ENCODE data around the gene CBFA2T3. TPM values are rescaled to one million over a fixed set of nuclear protein-coding genes. Genes with fewer than 3 reads are reported as not detected.
A peak's percentile ranks its signal among the peaks of the same experiment; 100 is the strongest.
"Not testable (repeated sequence)": the region's sequence is repeated elsewhere in the genome, so short reads cannot be mapped to it uniquely, and the experiment has no call there.

Gene CBFA2T3
- total and polyA plus RNA-seq, 5 donors, result 5.6 to 8.5 (median 7.3) TPM

- no peak for ATAC-seq
- H3K27ac ChIP-seq (ENCODE audit: low read length), result no peak overlapping the region
- DNase-seq, result peak; percentile 3 to 42 (median 6)
- intact Hi-C loops (cut with DNase I), result no loop called here
- H3K4me1 ChIP-seq (ENCODE audit: control insufficient read depth, insufficient read depth, low read length), result no peaks in the 10 kb centered on the region
- no peaks in the 10 kb centered on the region for H3K27me3 ChIP-seq (ENCODE audit: control insufficient read depth, insufficient read depth)
- no peaks in the 10 kb centered on the region for H3K9me3 ChIP-seq (ENCODE audit: control insufficient read depth, low read length)
- H3K4me3 ChIP-seq (ENCODE audit: low read length), result no peak overlapping the region
- WGBS, result 81% methylated on average over 16 of the region's 16 CpGs
Observed at GRCh38 chr16:89019511-89019910, 42.5 kb upstream of the CBFA2T3 start.

GRCh38 chr16:89018282-89019158, 41.5 kb upstream of the CBFA2T3 start:
- peak; percentile 2 to 18 (median 7) for DNase-seq

GRCh38 chr16:89017543-89018281, 40.7 kb upstream of the CBFA2T3 start:
- H3K27me3 ChIP-seq (ENCODE audit: control insufficient read depth, insufficient read depth), result no peaks in the 10 kb centered on the region
- intact Hi-C loops (cut with DNase I), result no loop called here

More at GRCh38 chr16:89018282-89019158, 41.5 kb upstream of the CBFA2T3 start:
- Histone ChIP-seq H3K27ac (ENCODE audit: low read length) (no peak overlapping the region), H3K9me3 (ENCODE audit: control insufficient read depth, low read length) (no peaks in the 10 kb centered on the region), H3K4me1 (ENCODE audit: control insufficient read depth, insufficient read depth, low read length) (no peaks in the 10 kb centered on the region), H3K27me3 (ENCODE audit: control insufficient read depth, insufficient read depth) (no peaks in the 10 kb centered on the region), H3K4me3 (ENCODE audit: low read length) (no peak overlapping the region)
- peak in 1 of 2 donors; percentile 22 for ATAC-seq
- intact Hi-C loops (cut with DNase I), result no loop called here
- 66% methylated on average over 20 of the region's 20 CpGs for WGBS

GRCh38 chr16:89016561-89016960, 39.6 kb upstream of the CBFA2T3 start:
- H3K4me3 ChIP-seq (ENCODE audit: low read length); intact Hi-C loops (cut with DNase I); H3K27ac ChIP-seq (ENCODE audit: low read length); H3K27me3 ChIP-seq (ENCODE audit: control insufficient read depth, insufficient read depth); ATAC-seq; H3K4me1 ChIP-seq (ENCODE audit: control insufficient read depth, insufficient read depth, low read length); H3K9me3 ChIP-seq (ENCODE audit: control insufficient read depth, low read length): not testable (repeated sequence)
- WGBS, result 93% methylated on average over 10 of the region's 10 CpGs
- DNase-seq, result peak in 2 of 3 donors; percentile 3 to 18

More at GRCh38 chr16:89017543-89018281, 40.7 kb upstream of the CBFA2T3 start:
- ATAC-seq (no peak), DNase-seq (peak in 2 of 3 donors; percentile 3 to 39)
- no peaks in the 10 kb centered on the region for H3K9me3 ChIP-seq (ENCODE audit: control insufficient read depth, low read length)
- no peaks in the 10 kb centered on the region for H3K4me1 ChIP-seq (ENCODE audit: control insufficient read depth, insufficient read depth, low read length)
- 69% methylated on average over 25 of the region's 25 CpGs for WGBS
- H3K27ac ChIP-seq (ENCODE audit: low read length), result no peak overlapping the region
- H3K4me3 ChIP-seq (ENCODE audit: low read length), result no peak overlapping the region

- Histone ChIP-seq H3K4me1 (ENCODE audit: control insufficient read depth, insufficient read depth, low read length) (no peaks in the 10 kb centered on the region), H3K4me3 (ENCODE audit: low read length) (no peak overlapping the region), H3K9me3 (ENCODE audit: control insufficient read depth, low read length) (no peaks in the 10 kb centered on the region), H3K27ac (ENCODE audit: low read length) (no peak overlapping the region), H3K27me3 (ENCODE audit: control insufficient read depth, insufficient read depth) (no peaks in the 10 kb centered on the region)
- no peak for ATAC-seq
- WGBS, result 83% methylated on average over 20 of the region's 20 CpGs
- peak; percentile 4 to 37 (median 20) for DNase-seq
- intact Hi-C loops (cut with DNase I), result no loop called here
Observed at GRCh38 chr16:89015271-89015859, 38.4 kb upstream of the CBFA2T3 start.

- no peaks in the 10 kb centered on the region for H3K9me3 ChIP-seq (ENCODE audit: control insufficient read depth, low read length)
- H3K27me3 ChIP-seq (ENCODE audit: control insufficient read depth, insufficient read depth), result no peaks in the 10 kb centered on the region
- intact Hi-C loops (cut with DNase I), result no loop called here
- no peaks in the 10 kb centered on the region for H3K4me1 ChIP-seq (ENCODE audit: control insufficient read depth, insufficient read depth, low read length)
- ATAC-seq, result peak in 1 of 2 donors; percentile 10
- WGBS, result 65% methylated on average over 19 of the region's 19 CpGs
- no peak overlapping the region for H3K4me3 ChIP-seq (ENCODE audit: low read length)
- no peak overlapping the region for H3K27ac ChIP-seq (ENCODE audit: low read length)
- peak; percentile 2 to 40 (median 29) for DNase-seq
Observed at GRCh38 chr16:89014403-89015230, 37.6 kb upstream of the CBFA2T3 start.

- WGBS, result 67% methylated on average over 25 of the region's 25 CpGs
- no peaks in the 10 kb centered on the region for H3K27me3 ChIP-seq (ENCODE audit: control insufficient read depth, insufficient read depth)
- peak; percentile 6 to 35 (median 28) for DNase-seq
- H3K4me3 ChIP-seq (ENCODE audit: low read length), result no peak overlapping the region
- H3K9me3 ChIP-seq (ENCODE audit: control insufficient read depth, low read length), result no peaks in the 10 kb centered on the region
- no peak for ATAC-seq
- intact Hi-C loops (cut with DNase I), result no loop called here
- no peaks in the 10 kb centered on the region for H3K4me1 ChIP-seq (ENCODE audit: control insufficient read depth, insufficient read depth, low read length)
- no peak overlapping the region for H3K27ac ChIP-seq (ENCODE audit: low read length)
Observed at GRCh38 chr16:89013692-89014402, 36.8 kb upstream of the CBFA2T3 start.

- WGBS, result 67% methylated on average over 6 of the region's 6 CpGs
- Histone ChIP-seq H3K27me3 (ENCODE audit: control insufficient read depth, insufficient read depth) (no peaks in the 10 kb centered on the region), H3K27ac (ENCODE audit: low read length) (no peak overlapping the region), H3K4me1 (ENCODE audit: control insufficient read depth, insufficient read depth, low read length) (no peaks in the 10 kb centered on the region), H3K4me3 (ENCODE audit: low read length) (no peak overlapping the region), H3K9me3 (ENCODE audit: control insufficient read depth, low read length) (no peaks in the 10 kb centered on the region)
- intact Hi-C loops (cut with DNase I), result no loop called here
- no peak for ATAC-seq
- peak in 2 of 3 donors; percentile 1 to 3 for DNase-seq
Observed at GRCh38 chr16:89013111-89013510, 36.1 kb upstream of the CBFA2T3 start.

- DNase-seq (no peak), ATAC-seq (no peak)
- no peak overlapping the region for H3K4me3 ChIP-seq (ENCODE audit: low read length)
- no peaks in the 10 kb centered on the region for H3K27me3 ChIP-seq (ENCODE audit: control insufficient read depth, insufficient read depth)
- intact Hi-C loops (cut with DNase I), result no loop called here
- H3K4me1 ChIP-seq (ENCODE audit: control insufficient read depth, insufficient read depth, low read length), result no peaks in the 10 kb centered on the region
- WGBS, result 84% methylated on average over 2 of the region's 2 CpGs
- H3K27ac ChIP-seq (ENCODE audit: low read length), result no peak overlapping the region
- no peaks in the 10 kb centered on the region for H3K9me3 ChIP-seq (ENCODE audit: control insufficient read depth, low read length)
Observed at GRCh38 chr16:89012622-89012995, 35.6 kb upstream of the CBFA2T3 start.
